Mononuclear cell (primary cell): Measurements from ENCODE around the gene DNAJC1. TPM values are rescaled to one million over a fixed set of nuclear protein-coding genes. Genes with fewer than 3 reads are reported as not detected.
"Not testable (repeated sequence)": the region's sequence is repeated elsewhere in the genome, so short reads cannot be mapped to it uniquely, and the experiment has no call there.

Source experiments
- H3K27me3 ChIP-seq: 2 replicates; pipeline ENCODE4 v1.6.0; 2011; ENCODE audit warnings: low read length, control low read depth; ENCODE audit not compliant: insufficient read depth
- H3K4me1 ChIP-seq: 2 replicates; pipeline ENCODE4 v1.5.1; 2011; ENCODE audit warnings: mild to moderate bottlenecking, low read length, control low read depth; ENCODE audit not compliant: insufficient read depth
- H3K4me3 ChIP-seq: 2 replicates; pipeline ENCODE4 v1.5.1; 2011; ENCODE audit warnings: mild to moderate bottlenecking, low read length, moderate library complexity
- H3K9me3 ChIP-seq: 2 replicates; pipeline ENCODE4 v1.5.1; 2011; ENCODE audit warnings: low read depth, mild to moderate bottlenecking, control low read depth, low read length
- total RNA-seq: library from RNA; depleted of rRNA; stranded (reverse); fragments of >200 nt; gene quantifications from one replicate; pipeline ENCODE4 v1.2.3, GENCODE V29; 2012

Gene DNAJC1
- total RNA-seq, 1 donor: 50.1 TPM

GRCh38 chr10:21721000-21721665, 282.4 kb downstream of the DNAJC1 start:
- peaks cover 11% of the 10 kb centered on the region for H3K4me1 ChIP-seq
- no peaks in the 10 kb centered on the region for H3K9me3 ChIP-seq
- no peaks in the 10 kb centered on the region for H3K27me3 ChIP-seq
- no peak overlapping the region for H3K4me3 ChIP-seq

- Histone ChIP-seq H3K4me1 (peaks cover 6% of the 10 kb centered on the region), H3K27me3 (no peaks in the 10 kb centered on the region), H3K4me3 (no peak overlapping the region), H3K9me3 (no peaks in the 10 kb centered on the region)
Measured at GRCh38 chr10:21720090-21720489, 283.4 kb downstream of the DNAJC1 start.

GRCh38 chr10:21719502-21719901, 284.0 kb downstream of the DNAJC1 start:
- peaks cover 1% of the 10 kb centered on the region for H3K4me1 ChIP-seq
- H3K27me3 ChIP-seq: no peaks in the 10 kb centered on the region
- no peaks in the 10 kb centered on the region for H3K9me3 ChIP-seq
- no peak overlapping the region for H3K4me3 ChIP-seq

- not testable (repeated sequence) for H3K9me3 ChIP-seq, H3K4me3 ChIP-seq, H3K4me1 ChIP-seq, H3K27me3 ChIP-seq
Measured at GRCh38 chr10:21717437-21718054, 286.0 kb downstream of the DNAJC1 start.

GRCh38 chr10:21715531-21716195, 287.9 kb downstream of the DNAJC1 start:
- Histone ChIP-seq H3K27me3 (no peaks in the 10 kb centered on the region), H3K9me3 (no peaks in the 10 kb centered on the region), H3K4me3 (no peak overlapping the region), H3K4me1 (no peaks in the 10 kb centered on the region)

GRCh38 chr10:21712975-21713374, 290.6 kb downstream of the DNAJC1 start:
- no peaks in the 10 kb centered on the region for H3K4me1 ChIP-seq
- H3K9me3 ChIP-seq: no peaks in the 10 kb centered on the region
- no peaks in the 10 kb centered on the region for H3K27me3 ChIP-seq
- H3K4me3 ChIP-seq: no peak overlapping the region

- H3K4me3 ChIP-seq: no peak overlapping the region
- H3K9me3 ChIP-seq: no peaks in the 10 kb centered on the region
- H3K4me1 ChIP-seq: peaks cover 10% of the 10 kb centered on the region
- no peaks in the 10 kb centered on the region for H3K27me3 ChIP-seq
Measured at GRCh38 chr10:21707498-21707897, 296.0 kb downstream of the DNAJC1 start.

Other genes with a start within 250 kb of the DNAJC1 start
- gene EBLN1, start 214.3 kb upstream of the DNAJC1 start, total RNA-seq: not detected